COLO829 (cell line): Measurements from ENCODE around the gene SDHAF2.
"Not testable (repeated sequence)": the region's sequence is repeated elsewhere in the genome, so short reads cannot be mapped to it uniquely, and the experiment has no call there.

ENCODE experiments used
- DNase-seq: peaks from one replicate; pipeline ENCODE4 v3.0.0; 2012; ENCODE audit warnings: low spot score

The SDHAF2 gene

GRCh38 chr11:61425367-61426131 lies 4.4 kb upstream of the SDHAF2 start:
- no peak for DNase-seq

DNA sequence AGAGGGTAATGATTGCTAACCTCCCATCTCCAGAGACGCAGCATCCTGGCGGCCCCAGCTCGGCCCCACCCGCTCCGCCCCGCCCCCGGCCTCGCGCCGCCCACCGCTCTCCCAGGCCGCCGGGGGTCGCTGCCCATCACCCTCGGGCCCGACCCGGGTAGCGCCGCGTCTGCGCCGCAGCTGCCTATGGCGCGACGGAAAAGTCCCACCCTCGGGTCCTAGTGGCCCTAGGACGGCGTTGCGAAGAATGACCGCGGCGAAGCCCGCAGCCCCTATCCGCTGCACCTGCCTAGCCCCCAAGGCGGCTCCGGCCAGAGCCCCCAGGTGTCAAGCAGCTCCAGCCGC lies 606 bp upstream of the SDHAF2 start:
- DNase-seq: peak; percentile 39

- not testable (repeated sequence) for DNase-seq
Measured at GRCh38 chr11:61430839-61431238, 915 bp downstream of the SDHAF2 start.

- no peak for DNase-seq
Measured at GRCh38 chr11:61437496-61437895, 7.6 kb downstream of the SDHAF2 start.

- DNase-seq: no peak
Measured at GRCh38 chr11:61439615-61440014, 9.7 kb downstream of the SDHAF2 start.

- DNase-seq: no peak
Measured at GRCh38 chr11:61442616-61443015, 12.7 kb downstream of the SDHAF2 start.

DNA sequence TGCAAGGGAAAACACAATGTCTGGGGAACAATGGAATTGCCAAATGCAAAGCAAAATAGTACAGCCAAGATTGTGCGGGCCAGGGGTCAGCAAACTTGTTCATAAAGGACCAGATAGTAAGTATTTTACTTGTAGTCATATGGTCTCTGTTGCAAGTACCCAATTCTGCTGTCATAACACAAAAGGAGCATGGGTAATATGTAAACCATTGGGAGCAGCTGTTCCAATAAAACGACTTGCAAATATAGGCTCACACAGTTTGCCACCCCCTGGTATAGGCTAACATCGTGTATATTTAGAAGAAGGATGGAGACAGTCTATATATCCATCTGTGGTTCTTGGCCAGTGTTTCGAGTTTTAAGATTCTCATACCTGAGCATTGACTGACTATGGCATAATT lies 15.6 kb downstream of the SDHAF2 start:
- no peak for DNase-seq

GRCh38 chr11:61446211-61446651 lies 16.3 kb downstream of the SDHAF2 start:
- peak; percentile 92 for DNase-seq

- DNase-seq: no peak
Measured at GRCh38 chr11:61447601-61448551, 18.0 kb downstream of the SDHAF2 start.

DNA sequence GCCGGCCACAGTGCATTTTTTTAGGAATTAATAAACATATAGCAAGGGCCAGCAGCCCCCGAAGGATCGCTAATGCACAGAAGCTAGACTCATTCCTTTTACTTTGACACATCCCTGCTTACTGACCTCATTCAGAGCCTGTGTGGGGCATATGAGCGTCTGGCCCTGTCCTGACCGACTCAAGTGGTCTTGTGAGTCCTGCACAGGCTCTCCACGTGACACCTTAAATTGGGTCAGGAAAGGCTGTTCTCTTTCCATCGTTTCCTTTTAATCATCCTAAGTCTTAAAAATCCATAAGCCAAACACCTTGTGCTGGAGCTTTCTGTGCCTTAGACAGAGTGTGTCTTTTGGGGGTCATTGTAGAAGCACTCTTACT lies 18.6 kb downstream of the SDHAF2 start:
- DNase-seq: no peak

GRCh38 chr11:61452825-61453224 lies 22.9 kb downstream of the SDHAF2 start:
- DNase-seq: no peak

- DNase-seq: no peak
Measured at GRCh38 chr11:61453695-61454094, 23.8 kb downstream of the SDHAF2 start.

- DNase-seq: no peak
Measured at GRCh38 chr11:61454520-61454919, 24.6 kb downstream of the SDHAF2 start.

- no peak for DNase-seq
Measured at GRCh38 chr11:61460474-61460881, 30.6 kb downstream of the SDHAF2 start.

GRCh38 chr11:61460986-61461385 lies 31.1 kb downstream of the SDHAF2 start:
- DNase-seq: no peak

DNA sequence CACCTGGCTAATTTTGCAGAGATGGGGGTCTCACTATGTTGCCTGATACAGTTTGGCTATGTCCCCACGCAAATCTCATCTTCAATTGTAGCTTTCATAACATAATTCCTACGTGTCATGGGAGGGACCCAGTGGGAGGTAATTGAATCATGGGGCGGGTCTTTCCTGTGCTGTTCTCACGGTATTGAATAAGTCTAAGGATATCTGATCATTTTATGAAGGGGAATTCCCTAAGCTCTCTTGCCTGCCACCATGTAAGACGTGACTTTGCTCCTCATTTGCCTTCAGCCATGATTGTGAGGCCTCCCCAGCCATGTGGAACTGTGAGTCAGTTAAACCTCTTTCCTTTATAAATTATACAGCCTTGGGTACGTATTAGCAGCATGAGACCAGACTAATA lies 37.7 kb downstream of the SDHAF2 start:
- not testable (repeated sequence) for DNase-seq

GRCh38 chr11:61468002-61468401 lies 38.1 kb downstream of the SDHAF2 start:
- DNase-seq: no peak

DNA sequence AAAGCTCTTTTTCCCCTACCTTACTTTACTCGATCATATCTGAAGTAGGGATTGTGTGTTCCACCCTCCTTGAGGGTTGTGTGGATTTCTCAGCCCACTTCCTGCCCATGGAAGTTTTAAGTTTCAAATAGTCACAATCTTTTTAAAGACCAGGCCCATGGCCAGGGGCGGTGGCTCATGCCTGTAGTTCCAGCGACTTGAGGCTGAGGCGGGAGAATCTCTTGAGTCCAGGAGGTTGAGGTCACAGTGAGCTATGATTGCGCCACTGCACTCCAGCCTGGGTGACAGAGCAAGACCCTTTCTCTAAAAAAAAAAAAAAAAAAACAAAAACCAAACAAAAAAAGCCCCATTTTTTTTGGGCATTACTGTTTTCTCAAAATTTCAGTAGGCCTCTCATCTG lies 42.4 kb downstream of the SDHAF2 start:
- DNase-seq: no peak

- no peak for DNase-seq
Measured at GRCh38 chr11:61472868-61473267, 42.9 kb downstream of the SDHAF2 start.

DNA sequence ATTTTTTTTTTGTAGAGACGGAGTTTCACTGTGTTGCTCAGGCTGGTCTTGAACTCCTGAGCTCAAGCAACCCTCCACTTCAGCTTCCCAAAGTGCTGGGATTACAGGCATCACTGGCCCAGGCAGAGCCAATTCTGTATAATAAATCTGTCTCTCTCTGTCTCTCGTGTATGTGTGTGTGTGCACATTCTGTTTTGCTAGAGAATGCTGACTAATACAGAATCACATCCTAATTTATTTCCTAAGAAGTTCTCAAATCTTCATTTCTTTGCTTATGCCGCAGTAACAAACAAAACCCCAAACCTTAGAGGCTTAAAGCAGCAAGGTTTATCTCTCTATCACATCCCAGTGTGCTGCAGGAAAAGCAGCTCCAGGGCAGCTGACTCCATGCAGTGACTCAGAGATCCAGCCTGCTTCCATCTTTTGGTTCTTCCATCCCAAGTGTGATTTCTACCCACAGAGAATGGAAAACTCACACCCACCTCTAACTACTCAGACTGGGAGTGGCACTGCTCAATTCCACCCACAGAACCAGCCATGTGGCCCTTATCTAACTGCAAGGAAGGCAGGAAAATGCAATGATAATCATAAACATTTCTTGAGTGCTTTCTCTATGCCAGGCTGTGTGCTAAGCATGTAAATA lies 43.6 kb downstream of the SDHAF2 start:
- no peak for DNase-seq

DNA sequence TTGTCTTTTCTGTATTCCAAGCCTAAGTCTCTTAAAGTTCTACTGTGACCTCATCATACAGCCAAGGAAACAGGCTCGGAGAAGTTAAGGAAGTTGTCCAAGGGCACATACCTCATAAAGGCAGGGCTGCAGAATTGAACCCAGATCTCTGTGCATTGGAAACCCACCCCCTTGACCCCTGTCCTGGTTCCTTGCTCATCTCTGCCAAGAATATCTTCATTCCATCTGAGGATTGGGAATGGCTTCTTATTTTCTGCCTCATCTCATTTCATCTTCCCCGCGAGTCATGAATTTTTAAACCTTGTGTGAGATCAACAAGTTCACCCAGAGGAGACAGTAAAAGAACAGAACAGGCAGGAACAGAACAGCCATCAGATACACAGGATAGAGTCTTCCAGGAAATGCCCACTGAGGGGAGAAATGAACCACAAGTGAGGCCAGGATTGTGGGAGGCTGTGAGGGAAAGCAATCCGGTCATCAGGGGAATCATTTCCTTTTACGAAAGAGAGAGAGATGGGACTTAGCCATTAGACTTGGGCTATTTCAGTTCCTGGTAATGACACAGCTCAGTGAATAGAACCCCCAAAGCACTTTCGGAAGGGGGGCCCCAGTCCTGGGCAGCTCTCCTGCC lies 44.2 kb downstream of the SDHAF2 start:
- no peak for DNase-seq

DNA sequence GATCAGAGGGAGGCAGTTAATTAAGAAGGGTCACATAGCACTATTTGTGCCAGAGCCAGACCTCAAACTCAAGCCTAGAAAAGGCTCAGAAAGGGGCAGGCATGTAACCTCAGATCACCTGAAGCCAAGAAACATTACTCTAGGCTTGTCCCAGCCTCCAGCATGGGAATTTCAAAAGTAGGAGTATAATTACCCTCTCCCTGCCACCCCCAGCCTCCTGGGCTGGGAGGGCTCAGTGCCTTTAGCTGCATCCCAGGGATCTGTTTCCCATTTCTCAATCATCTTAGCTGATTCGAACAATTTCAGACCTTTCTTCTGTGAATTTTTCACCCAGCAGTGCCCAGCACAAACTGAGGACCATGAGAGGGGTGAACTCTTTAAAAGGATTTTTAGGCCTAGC lies 45.5 kb downstream of the SDHAF2 start:
- DNase-seq: no peak
